B cell (primary cell): ENCODE measurements around the gene ATG12.

Experiments used
- CTCF ChIP-seq: fragments of 200-600 bp; IDR thresholded peaks from one replicate; pipeline ENCODE4 v1.8.0; 2022; ENCODE audit warnings: antibody characterized with exemption, mild to moderate bottlenecking
- EZH2 ChIP-seq: IDR thresholded peaks from 2 replicates; pipeline ENCODE4 v1.6.1; 2012; ENCODE audit warnings: borderline replicate concordance, low read depth, mild to moderate bottlenecking, moderate library complexity, low read length; ENCODE audit not compliant: insufficient read depth, poor library complexity, severe bottlenecking

GRCh38 chr5:115842089-115842935 lies 947 bp upstream of the ATG12 start:
- no peak for TF ChIP-seq CTCF
- TF ChIP-seq EZH2 = no peak
